GM19099 (cell line): ENCODE results near the gene ITPRID1.

Source experiments
- POLR2A ChIP-seq: IDR thresholded peaks from 3 replicates; pipeline ENCODE4 v1.6.1; 2011; ENCODE audit warnings: low read depth; ENCODE audit not compliant: insufficient read length; ENCODE audit errors: extremely low read depth

Gene ITPRID1

DNA sequence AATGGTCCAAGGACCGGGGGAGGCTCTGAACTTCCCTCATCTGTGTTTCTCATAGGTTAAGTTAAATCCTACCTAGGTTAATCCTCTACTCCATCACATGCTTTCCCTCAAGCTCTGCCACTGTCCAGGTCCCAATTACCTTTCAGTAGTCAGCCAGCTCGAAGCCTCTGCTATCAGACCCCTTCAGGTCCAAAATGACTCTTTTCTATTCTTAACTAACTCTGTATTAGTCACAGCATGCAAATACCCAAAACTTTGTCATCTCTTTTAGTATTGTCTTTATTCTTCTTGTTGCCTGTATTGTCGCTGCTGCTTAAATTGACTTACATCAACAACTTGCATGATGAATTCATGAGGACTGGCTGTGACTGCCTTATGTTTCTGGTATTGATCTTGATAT is 188.5 kb downstream of the ITPRID1 start:
- no peak for TF ChIP-seq POLR2A

DNA sequence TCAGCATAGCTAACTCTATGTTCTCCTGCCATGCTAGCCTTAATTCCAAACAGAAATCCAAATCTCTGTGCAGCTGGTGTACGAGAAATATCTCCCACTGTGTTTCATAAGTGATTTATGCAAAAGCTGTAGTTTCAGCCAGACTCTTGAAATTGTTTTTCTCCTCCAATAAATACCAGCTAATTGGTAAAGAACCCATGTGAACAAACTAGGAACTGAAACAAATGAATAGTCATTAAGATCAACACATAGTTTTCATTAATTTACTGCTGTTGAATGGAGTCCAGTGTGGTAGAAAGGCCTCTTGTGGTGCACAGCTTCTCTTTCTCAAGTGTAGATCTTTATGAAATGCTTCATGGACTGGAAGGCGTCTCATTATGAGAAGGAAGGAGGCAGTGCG is 191.5 kb downstream of the ITPRID1 start:
- no peak for TF ChIP-seq POLR2A

DNA sequence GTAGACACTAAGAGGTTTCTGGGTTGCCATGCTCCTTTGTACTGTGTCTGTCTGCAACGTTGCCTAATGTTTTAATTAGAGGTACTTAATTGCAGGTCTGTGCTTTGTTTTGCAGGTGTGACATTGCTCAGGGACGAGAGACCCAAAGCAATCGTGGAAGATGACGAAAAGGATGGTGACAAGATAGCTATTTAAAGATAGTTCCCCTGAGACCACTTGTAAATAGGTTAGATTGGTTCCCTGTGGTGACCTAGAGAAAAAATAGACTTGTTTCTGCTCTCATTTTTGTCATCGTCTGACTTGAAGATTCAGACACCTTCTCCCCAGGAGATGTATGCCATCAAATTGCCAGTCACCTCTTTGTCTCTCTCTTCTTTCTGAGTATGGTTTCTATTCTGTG is 193.2 kb downstream of the ITPRID1 start:
- TF ChIP-seq POLR2A = no peak
